HG03378 (cell line): ENCODE data around the gene NBPF26.
"Not testable (repeated sequence)": the region's sequence is repeated elsewhere in the genome, so short reads cannot be mapped to it uniquely, and the experiment has no call there.

Source experiments
- ATAC-seq: cut with Tn5 transposase; IDR thresholded peaks from one replicate; pipeline ENCODE4 v1.9.1; 2021; ENCODE audit warnings: mild to moderate bottlenecking, moderate library complexity; ENCODE audit not compliant: unreplicated experiment

The NBPF26 gene

GRCh38 chr1:120723715-120724402 lies at the start of gene NBPF26:
TSS of gene NBPF26 (plus strand) at chr1:120723945.
- not testable (repeated sequence) for ATAC-seq

GRCh38 chr1:120680106-120680819 lies 43.5 kb upstream of the NBPF26 start:
- not testable (repeated sequence) for ATAC-seq

- ATAC-seq: not testable (repeated sequence)
These were observed 42.8 kb upstream of the NBPF26 start for GRCh38 chr1:120680938-120681337.

GRCh38 chr1:120684397-120684796 lies 39.3 kb upstream of the NBPF26 start:
- ATAC-seq: not testable (repeated sequence)

GRCh38 chr1:120685622-120686021 lies 38.1 kb upstream of the NBPF26 start:
- not testable (repeated sequence) for ATAC-seq

GRCh38 chr1:120687250-120687649 lies 36.5 kb upstream of the NBPF26 start:
- ATAC-seq: not testable (repeated sequence)

GRCh38 chr1:120700807-120701562 lies 22.8 kb upstream of the NBPF26 start:
- not testable (repeated sequence) for ATAC-seq

- not testable (repeated sequence) for ATAC-seq
These were observed 409 bp upstream of the NBPF26 start for GRCh38 chr1:120723358-120723714.

GRCh38 chr1:120724507-120724906 lies 762 bp downstream of the NBPF26 start:
- not testable (repeated sequence) for ATAC-seq

GRCh38 chr1:120728811-120729210 lies 5.1 kb downstream of the NBPF26 start:
- ATAC-seq: not testable (repeated sequence)

GRCh38 chr1:120769090-120769489 lies 45.3 kb downstream of the NBPF26 start:
- not testable (repeated sequence) for ATAC-seq

- ATAC-seq: not testable (repeated sequence)
These were observed 81.7 kb downstream of the NBPF26 start for GRCh38 chr1:120805452-120805851.

GRCh38 chr1:120811822-120812221 lies 88.1 kb downstream of the NBPF26 start:
- ATAC-seq: not testable (repeated sequence)

GRCh38 chr1:120825051-120825450 lies 101.3 kb downstream of the NBPF26 start:
- ATAC-seq: not testable (repeated sequence)

GRCh38 chr1:120826623-120827022 lies 102.9 kb downstream of the NBPF26 start:
- not testable (repeated sequence) for ATAC-seq

GRCh38 chr1:120844186-120844944 lies 120.6 kb downstream of the NBPF26 start:
- ATAC-seq: not testable (repeated sequence)

GRCh38 chr1:120844945-120845330 lies 121.2 kb downstream of the NBPF26 start:
- not testable (repeated sequence) for ATAC-seq

GRCh38 chr1:120849400-120850286 lies 125.9 kb downstream of the NBPF26 start:
- not testable (repeated sequence) for ATAC-seq

- not testable (repeated sequence) for ATAC-seq
These were observed 126.5 kb downstream of the NBPF26 start for GRCh38 chr1:120850287-120850536.
